Left lung (tissue), 10 donors: ENCODE data around the gene PARN. TPM values are rescaled to one million over a fixed set of nuclear protein-coding genes. Genes with fewer than 3 reads are reported as not detected.

Experiments used
- ATAC-seq: fragments of 200-7000 bp; cut with Tn5 transposase; one replicate; pipeline ENCODE4 v1.9.1; 2020; ENCODE audit warnings: moderate library complexity
- DNase-seq, 4 donors: peaks; one replicate each; pipeline ENCODE4 v3.0.0-alpha.2; 2013 to 2020
- H3K27ac ChIP-seq, 2 donors: fragments of 200-600 bp; sonication (generic) in 1 of 2; one replicate each; pipeline versions ENCODE4 v1.5.0 to v1.8.0; 2020 to 2021
- H3K27me3 ChIP-seq, 2 donors: fragments of 200-600 bp; sonication (generic) in 1 of 2; one replicate each; pipeline versions ENCODE4 v1.5.0 to v1.8.0; 2020 to 2021
- H3K36me3 ChIP-seq, 2 donors: fragments of 200-600 bp; sonication (generic) in 1 of 2; one replicate each; pipeline versions ENCODE4 v1.5.0 to v1.8.0; 2020 to 2021
- H3K4me1 ChIP-seq, 2 donors: fragments of 200-600 bp; one replicate each; pipeline ENCODE4 v1.8.0; 2021
- H3K4me3 ChIP-seq, 2 donors: fragments of 200-600 bp; sonication (generic) in 1 of 2; one replicate each; pipeline versions ENCODE4 v1.5.0 to v1.8.0; 2020 to 2021; ENCODE audit warnings: mild to moderate bottlenecking in 1 of 2
- H3K9me3 ChIP-seq, 2 donors: fragments of 200-600 bp; sonication (generic) in 1 of 2; one replicate each; pipeline versions ENCODE4 v1.5.0 to v1.8.0; 2020 to 2021
- CTCF ChIP-seq, 2 donors: fragments of 200-600 bp; sonication (generic) in 1 of 2; IDR thresholded peaks; one replicate each; pipeline versions ENCODE4 v1.5.0 to v1.8.0; 2021; ENCODE audit warnings: antibody characterized with exemption in 2 of 2
- intact Hi-C, 2 donors: fragments of 100-400 bp; cut with DNase I; formaldehyde crosslinking; loops; one replicate each; pipeline versions ENCODE4 v1.11.2 to v1.14.2; 2022
- polyA plus RNA-seq, 6 donors: library from polyadenylated mRNA; unstranded; fragments of 120-200 nt; gene quantifications; one replicate each; pipeline ENCODE4 v1.2.1, GENCODE V29; 2013; ENCODE audit not compliant: insufficient read length in 6 of 6
- total RNA-seq, 2 donors: library from RNA; stranded (reverse); fragmentation: NEBNext Ultra II Directional; extraction: Animal tissue kit (Norgen Biotek cat#: 25700); gene quantifications; one replicate each; pipeline ENCODE4 v1.2.1, GENCODE V29; 2021
- donor health status: DM: no; HTN: yes; CAD: no.
- donor health status: DM: no; HTN: no; CAD: no.

PARN gene
- total and polyA plus RNA-seq, 8 donors: 26.9 to 37.9 (median 27.7) TPM

- H3K36me3 ChIP-seq: peaks cover 0 to 3% of the 10 kb centered on the region in 2 donors
- DNase-seq: no peak
- intact Hi-C loops: no loop called here
- H3K4me3 ChIP-seq: no peak overlapping the region
- no peak for TF ChIP-seq CTCF (IDR thresholded peaks at IDR 0.05)
- no peak for ATAC-seq
- H3K4me1 ChIP-seq: peaks cover 0 to 8% of the 10 kb centered on the region in 2 donors
- H3K27me3 ChIP-seq: no peaks in the 10 kb centered on the region
- H3K9me3 ChIP-seq: no peaks in the 10 kb centered on the region
- H3K27ac ChIP-seq: no peak overlapping the region
Observed at GRCh38 chr16:14511800-14512135, 118.3 kb downstream of the PARN start.

DNA sequence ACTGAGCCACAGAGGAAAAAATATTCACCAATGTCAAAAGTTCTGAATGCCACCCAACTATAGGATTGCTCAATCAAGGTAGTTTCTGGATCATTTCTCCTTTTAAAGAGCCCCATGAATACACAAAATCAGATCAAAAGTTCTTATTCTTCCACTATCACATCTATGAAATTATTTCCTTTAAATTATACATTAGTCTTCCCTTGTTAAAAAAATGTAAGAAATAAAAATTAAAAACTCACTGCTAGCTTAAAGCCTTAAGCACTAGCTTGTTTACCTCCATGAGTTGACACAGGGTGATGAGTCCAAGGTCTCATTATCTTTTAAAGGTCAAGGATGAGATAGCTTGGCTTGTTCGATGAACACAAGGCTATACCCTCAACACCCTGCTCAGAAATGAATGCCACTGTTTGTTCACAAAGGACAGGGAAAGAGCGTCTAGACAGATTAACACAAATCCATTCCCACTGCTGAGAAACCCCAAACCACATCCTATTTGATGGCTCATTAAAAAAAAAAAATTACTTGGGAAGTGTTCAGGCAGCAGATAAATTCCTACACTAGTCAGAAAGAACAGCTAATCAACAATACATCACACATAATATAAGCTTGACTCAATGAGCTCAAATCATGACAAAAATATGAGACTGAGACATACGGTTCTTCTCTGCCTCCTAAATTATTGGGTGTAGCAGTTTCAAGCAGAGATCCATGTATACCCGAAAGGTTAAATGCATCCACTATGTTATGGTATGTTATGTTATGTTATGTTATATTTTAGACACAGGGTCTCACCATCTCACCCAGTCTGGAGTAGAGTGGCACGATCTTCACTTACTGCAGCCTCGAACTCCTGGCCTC, 118.9 kb downstream of the PARN start:
- no peaks in the 10 kb centered on the region for H3K27me3 ChIP-seq
- H3K4me3 ChIP-seq: no peak overlapping the region
- peaks cover 0 to 3% of the 10 kb centered on the region in 2 donors for H3K36me3 ChIP-seq
- H3K4me1 ChIP-seq: peaks cover 0 to 8% of the 10 kb centered on the region in 2 donors
- peak; percentile 47 for ATAC-seq
- H3K9me3 ChIP-seq: no peaks in the 10 kb centered on the region
- no peak overlapping the region for H3K27ac ChIP-seq
- TF ChIP-seq CTCF (IDR thresholded peaks at IDR 0.05): no peak
- DNase-seq: no peak
- intact Hi-C loops: no loop called here

DNA sequence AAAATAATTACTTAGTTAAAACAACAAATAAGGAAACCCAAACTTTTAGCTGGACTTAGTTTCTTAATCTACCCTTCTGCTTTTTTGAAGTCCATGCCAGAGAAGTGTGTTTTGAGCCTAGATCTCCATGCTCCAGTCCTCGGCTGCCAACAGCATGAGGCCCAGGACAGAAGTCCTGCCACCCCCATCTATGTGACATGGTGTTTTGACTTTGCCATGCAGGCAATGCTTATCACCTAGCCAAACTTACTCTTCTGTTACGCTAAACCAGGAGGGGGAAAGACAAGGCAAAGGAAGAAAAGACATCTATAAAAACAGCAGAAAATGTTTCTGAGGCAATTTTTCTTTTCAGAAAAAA, 119.5 kb downstream of the PARN start:
- ATAC-seq (no peak), DNase-seq (no peak)
- TF ChIP-seq CTCF (IDR thresholded peaks at IDR 0.05): no peak
- Histone ChIP-seq H3K27me3 (no peaks in the 10 kb centered on the region), H3K9me3 (no peaks in the 10 kb centered on the region), H3K36me3 (peaks cover 0 to 3% of the 10 kb centered on the region in 2 donors), H3K4me3 (no peak overlapping the region), H3K4me1 (peaks cover 0 to 8% of the 10 kb centered on the region in 2 donors), H3K27ac (no peak overlapping the region)
- intact Hi-C loops: no loop called here

DNA sequence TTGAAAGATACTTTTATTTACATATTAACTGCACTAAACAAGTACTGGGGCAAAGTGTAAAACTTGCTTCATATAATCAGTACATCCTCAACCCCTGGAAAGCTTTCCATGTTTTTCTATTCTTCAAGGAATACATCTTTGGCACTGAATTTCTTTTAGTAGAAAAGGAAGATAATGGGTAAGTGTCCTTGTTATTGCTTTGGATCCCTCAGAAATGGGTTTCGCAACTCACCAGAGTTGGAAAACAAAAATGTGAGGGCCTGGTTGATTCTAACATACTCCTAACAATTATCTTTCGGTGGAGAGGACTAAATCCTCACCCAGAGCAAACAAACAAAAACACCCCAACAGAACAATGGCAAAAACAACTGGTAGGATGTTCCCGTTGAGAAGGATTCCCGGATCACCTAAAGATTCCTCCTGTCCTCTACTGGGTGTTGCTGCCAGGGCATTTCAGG, 120.4 kb downstream of the PARN start:
- H3K4me1 ChIP-seq: peaks cover 0 to 8% of the 10 kb centered on the region in 2 donors
- peaks cover 0 to 3% of the 10 kb centered on the region in 2 donors for H3K36me3 ChIP-seq
- H3K27me3 ChIP-seq: no peaks in the 10 kb centered on the region
- H3K27ac ChIP-seq: no peak overlapping the region
- ATAC-seq (no peak), DNase-seq (no peak)
- no peak overlapping the region for H3K4me3 ChIP-seq
- H3K9me3 ChIP-seq: no peaks in the 10 kb centered on the region
- TF ChIP-seq CTCF (IDR thresholded peaks at IDR 0.05): no peak
- intact Hi-C loops: no loop called here

GRCh38 chr16:14509055-14509454, 121.0 kb downstream of the PARN start:
- intact Hi-C loops: no loop called here
- Histone ChIP-seq H3K27me3 (no peaks in the 10 kb centered on the region), H3K27ac (no peak overlapping the region), H3K36me3 (peaks cover 0 to 3% of the 10 kb centered on the region in 2 donors), H3K4me1 (peaks cover 0 to 8% of the 10 kb centered on the region in 2 donors), H3K9me3 (no peaks in the 10 kb centered on the region), H3K4me3 (no peak overlapping the region)
- no peak for TF ChIP-seq CTCF (IDR thresholded peaks at IDR 0.05)
- DNase-seq (no peak), ATAC-seq (no peak)
